Measurements from ENCODE around the gene MTRF1.

DNA sequence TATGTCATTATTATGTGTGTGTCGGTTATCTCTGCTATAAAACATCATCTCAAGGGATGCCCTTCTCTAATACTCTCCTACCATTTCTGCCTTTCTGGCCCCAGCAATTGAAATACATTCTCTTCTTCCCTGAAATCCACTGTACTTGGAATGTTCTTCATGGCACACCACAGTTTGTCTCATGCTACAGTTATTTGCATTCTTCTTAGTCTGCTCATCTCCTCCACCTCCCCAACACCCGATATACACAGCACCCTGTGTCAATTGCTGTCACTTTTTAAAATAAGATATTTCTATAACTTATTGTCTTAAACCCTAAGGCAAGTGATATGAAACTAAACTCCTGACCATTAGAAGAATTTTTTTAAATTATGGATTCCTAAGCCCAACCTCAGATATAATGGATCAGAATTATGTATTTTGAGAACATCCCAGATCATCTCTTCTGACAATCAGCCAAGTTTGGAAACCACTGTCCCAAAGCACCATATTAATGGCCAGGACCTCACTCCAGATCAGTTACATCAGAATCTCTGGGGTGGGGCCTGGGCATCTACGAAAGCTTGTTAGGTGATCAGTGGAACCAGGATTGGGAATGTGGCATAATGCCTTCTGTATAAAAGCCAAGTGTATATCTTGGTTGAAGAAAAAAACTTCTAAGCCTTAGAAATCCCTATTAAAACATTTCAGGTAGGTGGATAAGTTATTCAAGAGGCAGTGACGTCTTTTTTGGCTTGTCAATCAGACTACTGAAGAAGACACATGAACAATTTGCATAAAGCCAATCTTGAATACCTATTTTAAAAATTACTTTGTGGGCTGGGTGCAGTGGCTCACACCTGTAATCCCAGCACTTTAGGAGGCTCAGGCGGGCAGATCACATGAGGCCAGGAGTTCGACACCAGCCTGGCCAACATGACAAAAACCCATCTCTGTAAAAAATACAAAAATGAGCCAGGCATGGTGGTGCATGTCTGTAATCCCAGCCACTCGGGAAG, 39.0 kb downstream of the MTRF1 start:
- TF ChIP-seq EZH2phosphoT487 (IDR thresholded peaks at IDR 0.05; ENCODE audit: low read length) (no peak), EZH2 (optimal IDR thresholded peaks at IDR 0.05; ENCODE audit: low read depth, low read length) (no peak)
- TF ChIP-seq, protein P1, sequence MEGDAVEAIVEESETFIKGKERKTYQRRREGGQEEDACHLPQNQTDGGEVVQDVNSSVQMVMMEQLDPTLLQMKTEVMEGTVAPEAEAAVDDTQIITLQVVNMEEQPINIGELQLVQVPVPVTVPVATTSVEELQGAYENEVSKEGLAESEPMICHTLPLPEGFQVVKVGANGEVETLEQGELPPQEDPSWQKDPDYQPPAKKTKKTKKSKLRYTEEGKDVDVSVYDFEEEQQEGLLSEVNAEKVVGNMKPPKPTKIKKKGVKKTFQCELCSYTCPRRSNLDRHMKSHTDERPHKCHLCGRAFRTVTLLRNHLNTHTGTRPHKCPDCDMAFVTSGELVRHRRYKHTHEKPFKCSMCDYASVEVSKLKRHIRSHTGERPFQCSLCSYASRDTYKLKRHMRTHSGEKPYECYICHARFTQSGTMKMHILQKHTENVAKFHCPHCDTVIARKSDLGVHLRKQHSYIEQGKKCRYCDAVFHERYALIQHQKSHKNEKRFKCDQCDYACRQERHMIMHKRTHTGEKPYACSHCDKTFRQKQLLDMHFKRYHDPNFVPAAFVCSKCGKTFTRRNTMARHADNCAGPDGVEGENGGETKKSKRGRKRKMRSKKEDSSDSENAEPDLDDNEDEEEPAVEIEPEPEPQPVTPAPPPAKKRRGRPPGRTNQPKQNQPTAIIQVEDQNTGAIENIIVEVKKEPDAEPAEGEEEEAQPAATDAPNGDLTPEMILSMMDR (IDR thresholded peaks at IDR 0.05; ENCODE audit: low read length) = no peak

Measured in MM.1S (cell line).